GM08714 (cell line): ENCODE results near the gene IMPG1.
"Not testable (repeated sequence)": the region's sequence is repeated elsewhere in the genome, so short reads cannot be mapped to it uniquely, and the experiment has no call there.

Experiments used
- H3K4me3 ChIP-seq: fragments of 200-500 bp; sonication (Bioruptor generic); 2 replicates; pipeline ENCODE4 v1.5.1; 2014; ENCODE audit warnings: mild to moderate bottlenecking, low read length, inconsistent platforms
- ZNF274 ChIP-seq: IDR thresholded peaks from 2 replicates; pipeline ENCODE4 v1.6.1; 2012; ENCODE audit warnings: mild to moderate bottlenecking, low read depth, low read length

The IMPG1 gene

GRCh38 chr6:75935473-75935793 is 137.0 kb downstream of the IMPG1 start:
- H3K4me3 ChIP-seq = no peak overlapping the region
- no peak for TF ChIP-seq ZNF274

- TF ChIP-seq ZNF274 = no peak
- no peak overlapping the region for H3K4me3 ChIP-seq
Measured at GRCh38 chr6:75934643-75935472, 137.6 kb downstream of the IMPG1 start.

DNA sequence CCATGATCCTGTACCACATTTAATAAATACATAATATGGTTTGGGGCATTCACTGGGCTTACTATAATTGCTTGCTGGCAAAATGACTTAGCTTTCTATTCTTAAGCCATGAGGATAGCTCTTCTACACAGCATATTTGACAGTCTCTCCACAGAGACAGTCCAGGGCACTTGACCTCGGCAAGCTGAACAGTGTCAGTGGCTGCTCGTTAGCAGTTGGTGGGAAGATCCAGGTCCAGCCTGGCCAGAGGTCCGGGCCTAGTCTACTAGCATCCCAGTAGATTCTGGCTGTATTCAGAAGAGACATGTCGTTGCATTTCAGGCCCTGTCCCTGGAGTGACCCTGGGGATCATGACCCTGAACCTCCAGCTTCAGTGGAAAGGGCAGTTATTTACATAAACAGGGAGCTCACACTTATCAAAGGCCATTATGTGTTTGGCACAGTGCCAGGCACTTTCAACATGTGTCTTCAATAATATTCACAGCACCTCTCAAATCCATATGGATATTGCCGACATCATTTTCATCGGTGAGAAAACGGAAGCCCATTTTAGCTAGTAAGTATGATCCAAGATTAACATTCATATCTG is 139.0 kb downstream of the IMPG1 start:
- no peak overlapping the region for H3K4me3 ChIP-seq
- TF ChIP-seq ZNF274 = no peak

GRCh38 chr6:75932067-75932466 is 140.4 kb downstream of the IMPG1 start:
- no peak overlapping the region for H3K4me3 ChIP-seq
- TF ChIP-seq ZNF274 = no peak

DNA sequence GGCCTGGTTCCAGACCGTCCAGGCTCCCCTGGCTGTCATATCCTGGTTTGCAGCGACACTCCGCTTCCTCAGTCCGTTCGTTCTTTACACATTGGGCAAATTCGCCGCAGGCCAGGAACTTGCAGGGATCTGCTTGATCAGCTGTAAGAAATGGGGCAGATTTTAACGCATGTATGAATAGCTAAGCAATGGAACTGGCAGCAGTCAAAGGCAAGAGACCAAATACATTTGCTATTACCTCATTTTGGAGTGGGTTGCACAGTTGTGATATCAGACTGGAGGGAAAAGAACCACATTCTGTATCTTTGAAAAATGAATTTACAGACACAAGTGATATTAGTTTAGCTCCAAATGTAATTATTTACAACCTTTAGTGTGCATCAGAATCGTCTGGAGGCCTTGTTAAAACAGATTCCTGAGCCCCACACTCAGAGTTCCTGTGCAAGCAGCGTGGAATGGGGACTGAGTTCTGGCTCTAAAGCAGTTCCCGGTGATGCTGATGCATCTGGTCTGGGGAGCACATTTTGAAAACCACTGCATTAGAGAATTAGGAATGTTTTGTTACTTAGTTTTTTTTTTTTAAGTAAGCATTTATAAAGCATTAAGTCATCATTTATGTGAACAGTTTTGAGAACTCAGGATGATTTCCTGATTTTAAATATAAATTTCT is 141.3 kb downstream of the IMPG1 start:
- no peak for TF ChIP-seq ZNF274
- H3K4me3 ChIP-seq = no peak overlapping the region

GRCh38 chr6:75926293-75927168 is 145.9 kb downstream of the IMPG1 start:
- no peak overlapping the region for H3K4me3 ChIP-seq
- TF ChIP-seq ZNF274 = no peak

- TF ChIP-seq ZNF274 = no peak
- no peak overlapping the region for H3K4me3 ChIP-seq
Measured at GRCh38 chr6:75922226-75922625, 150.2 kb downstream of the IMPG1 start.

DNA sequence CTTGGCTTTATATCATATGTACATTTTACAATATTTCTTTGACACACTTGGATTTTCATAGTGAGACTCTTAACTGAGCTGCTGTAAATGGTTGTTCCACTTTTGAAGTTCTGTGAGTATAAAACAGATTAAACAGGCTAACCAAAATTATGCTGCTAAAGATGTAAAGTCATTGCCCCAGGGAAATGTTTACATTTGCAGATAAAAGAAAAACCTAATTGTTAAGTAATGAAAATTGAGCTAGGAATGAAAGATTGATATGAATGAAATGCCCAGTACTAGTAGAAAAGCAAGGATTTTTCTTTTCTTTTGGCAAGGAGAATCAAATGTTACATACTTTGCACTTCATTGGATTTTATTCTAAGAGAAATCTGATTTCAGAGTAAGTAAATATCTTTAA is 159.4 kb downstream of the IMPG1 start:
- TF ChIP-seq ZNF274 = no peak

DNA sequence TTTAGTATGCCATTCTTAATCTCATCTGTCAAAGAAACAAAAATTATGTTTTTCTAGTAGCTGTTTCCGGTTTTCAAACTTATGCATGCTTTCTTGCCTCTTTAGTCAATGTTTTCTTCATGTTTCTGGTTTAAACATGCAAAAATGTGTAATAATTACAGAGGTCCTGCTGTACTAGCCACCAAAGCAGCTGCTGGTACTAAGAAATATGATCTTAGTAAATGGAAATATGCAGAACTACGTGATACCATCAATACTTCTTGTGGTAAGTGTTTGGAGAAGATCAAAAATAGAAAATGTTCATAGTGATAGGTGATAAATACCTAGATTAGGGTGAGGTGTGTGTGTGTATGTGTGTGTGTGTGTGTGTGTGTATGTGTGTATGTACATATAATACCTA is 165.0 kb downstream of the IMPG1 start:
- H3K4me3 ChIP-seq = no peak overlapping the region
- TF ChIP-seq ZNF274 = no peak

More for the DNA sequence above, 159.4 kb downstream of the IMPG1 start:
- H3K4me3 ChIP-seq = no peak overlapping the region

- no peak overlapping the region for H3K4me3 ChIP-seq
- no peak for TF ChIP-seq ZNF274
Measured at GRCh38 chr6:75906871-75907270, 165.6 kb downstream of the IMPG1 start.

GRCh38 chr6:75905129-75905528 is 167.3 kb downstream of the IMPG1 start:
- H3K4me3 ChIP-seq = not testable (repeated sequence)

DNA sequence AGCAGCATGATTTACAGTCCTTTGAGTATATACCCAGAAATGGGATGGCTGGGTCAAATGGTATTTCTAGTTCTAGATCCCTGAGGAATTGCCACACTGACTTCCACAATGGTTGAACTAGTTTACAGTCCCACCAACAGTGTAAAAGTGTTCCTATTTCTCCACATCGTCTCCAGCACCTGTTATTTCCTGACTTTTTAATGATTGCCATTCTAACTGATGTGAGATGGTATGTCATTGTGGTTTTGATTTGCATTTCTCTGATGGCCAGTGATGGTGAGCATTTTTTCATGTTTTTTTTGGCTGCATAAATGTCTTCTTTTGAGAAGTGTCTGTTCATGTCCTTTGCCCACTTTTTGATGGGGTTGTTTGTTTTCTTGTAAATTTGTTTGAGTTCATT is 172.2 kb downstream of the IMPG1 start:
- not testable (repeated sequence) for H3K4me3 ChIP-seq

- no peak for TF ChIP-seq ZNF274
Measured at GRCh38 chr6:75896526-75896925, 175.9 kb downstream of the IMPG1 start.

DNA sequence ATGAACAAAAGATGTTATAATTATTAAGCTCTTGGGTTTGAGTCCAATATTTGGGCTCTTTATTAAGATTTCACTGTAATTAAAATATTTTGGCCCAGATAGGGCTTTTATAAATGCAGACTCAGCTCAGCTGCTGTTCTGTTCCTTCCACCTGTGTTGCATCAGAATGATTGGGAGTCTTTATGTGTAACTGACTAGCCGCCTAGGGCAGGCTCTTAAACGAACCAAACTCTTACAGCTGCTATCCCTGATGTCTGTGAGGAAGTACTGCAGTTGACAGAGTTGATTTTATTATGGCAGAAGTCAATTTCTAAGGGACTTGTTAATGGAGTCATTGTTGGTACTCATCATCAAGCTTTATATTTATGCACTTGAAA is 178.7 kb downstream of the IMPG1 start:
- H3K4me3 ChIP-seq = no peak overlapping the region
- TF ChIP-seq ZNF274 = no peak

More at GRCh38 chr6:75896526-75896925, 175.9 kb downstream of the IMPG1 start:
- H3K4me3 ChIP-seq = no peak overlapping the region
